ENCODE measurements around the gene RTKN. TPM values are rescaled to one million over a fixed set of nuclear protein-coding genes. Genes with fewer than 3 reads are reported as not detected.
A peak's percentile ranks its signal among the peaks of the same experiment; 100 is the strongest.

The RTKN gene
- total and polyA plus RNA-seq, 9 of the 15 experiments (the other 6 are each of a cell fraction or from before 2014, with no cell fraction given): 0.14 to 6.9 (median 3.6) TPM

GRCh38 chr2:74454654-74455511 lies 13.1 kb upstream of the RTKN start, which contains the start of gene INO80B (continued):
- TF ChIP-seq CEBPB (tag; IDR thresholded peaks at IDR 0.05): no peak
- no peak for TF ChIP-seq BRD9 (IDR thresholded peaks at IDR 0.05; ENCODE audit: low read depth, partially characterized antibody)
- peak; percentile 93; the same call in 1 of the 2 replicates for TF ChIP-seq CCAR2 (IDR thresholded peaks at IDR 0.05; ENCODE audit: low read depth, low read length)
- TF ChIP-seq ZNF586 (CRISPR knock-in tag; conservative IDR thresholded peaks at IDR 0.05): no peak
- TF ChIP-seq CREB3 (tag; conservative IDR thresholded peaks at IDR 0.05; ENCODE audit: low read depth): no peak
- no peak for TF ChIP-seq GTF2A2 (tag; IDR thresholded peaks at IDR 0.05)
- peak; percentile 93 for TF ChIP-seq C11orf30 (IDR thresholded peaks at IDR 0.05; ENCODE audit: low read depth)
- TF ChIP-seq FOXP4 (CRISPR knock-in tag; IDR thresholded peaks at IDR 0.05; ENCODE audit: borderline replicate concordance): no peak
- no peak for TF ChIP-seq MED1 (CRISPR knock-in tag; IDR thresholded peaks at IDR 0.05; ENCODE audit: borderline replicate concordance)
- peak; percentile 100 for TF ChIP-seq KLF13 (tag; IDR thresholded peaks at IDR 0.05; ENCODE audit: borderline replicate concordance, low read depth)
- no peak for TF ChIP-seq E4F1 (CRISPR knock-in tag; IDR thresholded peaks at IDR 0.05; ENCODE audit: borderline replicate concordance)
- TF ChIP-seq ZNF699 (CRISPR knock-in tag; IDR thresholded peaks at IDR 0.05; ENCODE audit: insufficient replicate concordance): no peak
- TF ChIP-seq RBM22 (IDR thresholded peaks at IDR 0.05; ENCODE audit: low read depth, low read length, poor library complexity, severe bottlenecking): no peak
- no peak for TF ChIP-seq ZNF224 (CRISPR knock-in tag; IDR thresholded peaks at IDR 0.05)
- no peak for TF ChIP-seq RBM15 (IDR thresholded peaks at IDR 0.05; ENCODE audit: insufficient read depth, low read length)

All from K562 (cell line).